Subcutaneous adipose tissue (tissue), 4 donors: ENCODE results near the gene KRT34. TPM values are rescaled to one million over a fixed set of nuclear protein-coding genes. Genes with fewer than 3 reads are reported as not detected.
"Not testable (repeated sequence)": the region's sequence is repeated elsewhere in the genome, so short reads cannot be mapped to it uniquely, and the experiment has no call there.

Source experiments
- total RNA-seq, 4 donors: library from RNA; depleted of rRNA; stranded (reverse); fragments of >200 nt; gene quantifications; one replicate each; pipeline ENCODE4 v1.1.0, GENCODE V29; 2016
- TF ChIP-seq, protein P1 (sequence below): fragments of 450-650 bp; IDR thresholded peaks from one replicate; pipeline ENCODE4 v1.5.1; 2016; ENCODE audit warnings: low read depth, mild to moderate bottlenecking, control low read depth, antibody characterized with exemption, moderate library complexity

KRT34 gene
- not detected for total RNA-seq

DNA sequence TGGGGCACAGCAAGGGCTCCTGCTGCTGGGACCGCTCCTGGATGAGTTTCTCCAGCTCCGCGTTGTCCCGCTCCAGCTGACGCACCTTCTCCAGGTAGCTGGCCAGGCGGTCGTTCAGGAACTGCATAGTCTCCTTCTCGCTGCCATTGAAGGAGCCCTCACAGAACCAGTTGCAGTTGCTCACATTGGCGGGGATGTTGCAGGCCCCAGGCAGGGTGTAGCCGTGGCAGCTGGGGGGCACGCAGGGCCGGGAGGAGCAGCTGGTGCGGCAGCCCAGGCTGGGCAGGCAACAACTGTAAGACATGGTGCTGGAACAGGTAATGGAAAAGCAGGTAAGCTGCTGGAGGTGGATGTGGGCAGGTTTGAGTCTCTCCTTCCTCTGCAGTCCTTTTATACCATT, at the start of gene KRT34:
Gene KRT34 (minus strand): TSS at position 364 of the 400 bp plus-strand sequence. CDS start 60 bp downstream, at position 304.
- TF ChIP-seq, protein P1, sequence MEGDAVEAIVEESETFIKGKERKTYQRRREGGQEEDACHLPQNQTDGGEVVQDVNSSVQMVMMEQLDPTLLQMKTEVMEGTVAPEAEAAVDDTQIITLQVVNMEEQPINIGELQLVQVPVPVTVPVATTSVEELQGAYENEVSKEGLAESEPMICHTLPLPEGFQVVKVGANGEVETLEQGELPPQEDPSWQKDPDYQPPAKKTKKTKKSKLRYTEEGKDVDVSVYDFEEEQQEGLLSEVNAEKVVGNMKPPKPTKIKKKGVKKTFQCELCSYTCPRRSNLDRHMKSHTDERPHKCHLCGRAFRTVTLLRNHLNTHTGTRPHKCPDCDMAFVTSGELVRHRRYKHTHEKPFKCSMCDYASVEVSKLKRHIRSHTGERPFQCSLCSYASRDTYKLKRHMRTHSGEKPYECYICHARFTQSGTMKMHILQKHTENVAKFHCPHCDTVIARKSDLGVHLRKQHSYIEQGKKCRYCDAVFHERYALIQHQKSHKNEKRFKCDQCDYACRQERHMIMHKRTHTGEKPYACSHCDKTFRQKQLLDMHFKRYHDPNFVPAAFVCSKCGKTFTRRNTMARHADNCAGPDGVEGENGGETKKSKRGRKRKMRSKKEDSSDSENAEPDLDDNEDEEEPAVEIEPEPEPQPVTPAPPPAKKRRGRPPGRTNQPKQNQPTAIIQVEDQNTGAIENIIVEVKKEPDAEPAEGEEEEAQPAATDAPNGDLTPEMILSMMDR: not testable (repeated sequence)

DNA sequence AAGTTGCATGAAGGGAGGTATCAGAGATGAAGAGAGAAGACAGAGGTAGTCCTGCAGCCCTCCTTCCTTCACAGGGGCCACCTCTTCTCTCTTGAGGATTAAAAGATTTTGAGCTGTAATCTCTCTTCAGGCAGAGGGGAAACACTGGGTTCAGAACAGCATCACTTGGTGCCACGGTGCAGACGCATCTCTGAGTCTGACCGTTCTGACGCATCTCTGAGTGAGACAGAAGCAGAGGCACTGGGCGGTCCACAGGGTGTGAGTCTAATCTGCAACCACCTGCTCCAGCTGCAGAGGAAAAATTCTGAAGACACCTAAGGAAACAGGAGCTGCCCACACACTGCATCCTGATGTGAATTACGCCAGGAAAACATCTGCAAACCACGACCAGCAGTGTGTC, 47.6 kb upstream of the KRT34 start:
- TF ChIP-seq, protein P1: no peak

DNA sequence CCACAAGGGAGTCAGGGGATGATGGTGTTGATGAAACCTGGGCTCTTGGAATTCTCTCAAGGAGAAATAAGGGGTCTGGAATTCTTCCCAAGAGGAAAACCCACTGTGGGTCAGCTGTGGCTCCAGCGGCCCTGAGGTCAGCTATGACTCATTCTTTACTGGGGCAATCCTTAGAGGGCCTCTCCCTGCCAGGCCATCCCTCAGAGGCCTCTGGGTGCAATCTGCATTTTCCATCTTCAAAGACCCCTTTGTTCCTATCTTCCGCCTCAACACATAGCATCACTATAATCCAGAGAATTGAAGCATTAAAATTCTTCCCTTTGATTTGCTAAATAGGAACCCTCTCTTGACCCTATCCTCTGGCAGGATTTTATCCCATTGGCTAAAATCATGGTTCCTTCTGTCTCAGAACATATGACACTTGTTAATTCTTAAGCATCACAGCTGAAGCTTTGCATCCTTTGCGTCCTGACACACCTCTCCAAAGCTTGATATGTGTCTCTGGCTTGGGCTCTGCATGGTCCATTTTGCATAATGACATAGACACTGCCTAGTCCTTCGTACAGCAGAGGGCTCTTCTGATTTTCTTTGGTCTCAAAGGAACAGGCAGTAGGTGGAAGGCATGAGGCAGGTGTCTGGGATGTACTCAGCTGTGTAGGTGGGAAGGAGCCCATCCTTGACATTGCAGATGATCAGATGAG, 46.6 kb upstream of the KRT34 start:
- TF ChIP-seq, protein P1: no peak

DNA sequence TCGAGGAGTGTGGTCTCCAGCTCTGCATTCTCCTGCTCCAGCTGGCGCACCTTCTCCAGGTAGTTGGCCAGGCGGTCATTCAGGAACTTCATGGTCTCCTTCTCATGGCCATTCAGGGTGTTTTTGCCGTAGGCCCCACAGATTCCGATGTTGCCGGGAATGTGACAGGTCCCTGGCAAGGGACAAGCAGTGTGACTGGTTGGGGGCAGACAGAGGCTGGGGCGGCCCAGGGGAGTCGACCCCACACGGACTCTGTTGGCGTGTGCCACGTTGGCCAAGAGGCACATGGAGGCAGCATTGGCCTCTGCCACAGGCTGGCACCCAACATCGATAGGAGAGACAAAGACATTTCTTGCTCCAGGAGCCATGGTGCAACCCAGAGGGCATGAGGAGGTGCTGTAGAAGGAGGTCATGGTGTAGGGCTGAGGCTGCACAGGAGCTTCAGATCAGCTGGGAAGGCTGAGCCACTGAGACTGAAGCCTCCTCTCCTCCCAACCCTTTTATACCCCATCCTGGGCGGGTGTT, 42.1 kb upstream of the KRT34 start, which contains the start of gene KRT37:
Gene KRT37 (minus strand): TSS at position 475 of the 525 bp plus-strand sequence. CDS start 62 bp downstream, at position 413.
- TF ChIP-seq, protein P1: no peak

DNA sequence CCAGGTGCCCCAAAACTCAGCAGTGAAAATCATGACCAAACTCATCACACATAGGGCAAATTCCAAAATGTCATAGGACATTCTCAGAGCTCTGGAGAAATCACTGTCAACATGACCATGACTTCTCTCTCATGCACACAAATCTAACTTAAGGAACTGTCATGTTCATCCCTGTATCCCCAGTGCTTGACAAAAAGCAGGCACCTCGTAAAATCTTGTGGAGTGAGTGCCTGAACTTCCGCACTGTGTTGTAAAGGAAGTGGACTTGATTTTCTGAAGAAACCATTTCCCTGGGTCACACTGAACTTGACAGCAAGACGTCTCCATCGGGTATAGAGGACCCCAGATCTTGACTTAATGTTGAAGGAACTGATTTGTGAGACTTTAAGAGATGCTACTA, 39.5 kb upstream of the KRT34 start:
- TF ChIP-seq, protein P1: no peak

DNA sequence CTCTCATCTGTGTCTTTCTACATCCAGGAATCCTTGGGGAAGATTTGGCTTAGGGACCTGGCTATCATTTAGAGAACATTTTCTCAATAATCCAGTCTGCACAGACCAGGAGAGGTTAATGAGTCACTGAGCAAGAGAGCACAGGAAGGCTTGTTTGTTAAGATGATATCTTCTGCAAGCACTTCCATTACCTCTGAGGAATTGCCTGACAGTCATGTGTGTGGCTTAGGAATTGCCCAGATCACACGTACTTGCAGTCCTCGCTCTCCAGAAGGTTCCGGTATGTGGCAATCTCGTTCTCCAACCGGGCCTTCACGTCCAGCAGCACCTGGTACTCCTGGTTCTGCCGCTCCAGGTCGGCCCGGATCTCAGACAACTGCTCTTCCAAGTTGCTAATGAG, 39.0 kb upstream of the KRT34 start:
- TF ChIP-seq, protein P1: no peak

DNA sequence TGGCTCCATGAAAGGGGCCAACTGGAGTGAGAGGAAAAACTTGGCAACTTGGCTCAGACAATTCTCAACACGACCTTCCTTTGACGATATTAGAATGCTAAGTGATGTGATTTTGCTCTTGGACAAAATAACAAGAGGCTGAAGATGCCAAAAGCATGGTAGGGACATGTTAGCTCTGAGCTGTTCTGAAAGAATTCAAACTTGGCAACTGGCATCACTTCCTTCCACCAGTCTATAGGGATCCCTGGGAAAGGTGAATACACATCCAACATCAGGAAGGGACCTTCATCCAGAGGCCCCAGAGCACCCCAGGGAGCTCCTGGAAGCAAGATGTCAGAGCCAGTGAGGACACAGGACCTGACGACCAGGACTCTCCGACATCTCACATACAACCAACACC, 38.0 kb upstream of the KRT34 start:
- TF ChIP-seq, protein P1: no peak
